ENCODE data around the gene LRRK1.

GRCh38 chr15:101104141-101104540 is 185.0 kb downstream of the LRRK1 start:
- no peak for TF ChIP-seq EZH2 (IDR thresholded peaks at IDR 0.05)
- TF ChIP-seq POLR2AphosphoS5 (IDR thresholded peaks at IDR 0.05; ENCODE audit: borderline replicate concordance, low read depth, low read length) = no peak

Data from SK-N-MC (cell line).